ENCODE results near the gene SULT2B1.

GRCh38 chr19:48632692-48633147, 80.7 kb downstream of the SULT2B1 start:
- TF ChIP-seq POLR2AphosphoS5 (IDR thresholded peaks at IDR 0.05) (no peak), EZH2 (IDR thresholded peaks at IDR 0.05; ENCODE audit: borderline replicate concordance, insufficient read depth, low read length, poor library complexity, severe bottlenecking) (no peak), CTCF (IDR thresholded peaks at IDR 0.05; ENCODE audit: poor library complexity, severe bottlenecking) (no peak), RAD21 (conservative IDR thresholded peaks at IDR 0.05) (no peak), EP300 (conservative IDR thresholded peaks at IDR 0.05; ENCODE audit: poor library complexity, severe bottlenecking) (no peak)

Measured in neural cell (in vitro differentiated cells).